ENCODE measurements around the gene PHIP. TPM values are rescaled to one million over a fixed set of nuclear protein-coding genes. Genes with fewer than 3 reads are reported as not detected.

PHIP gene
- total and polyA plus RNA-seq, 2 experiments from 2014 or later = 48.0 to 65.4 TPM

GRCh38 chr6:79009819-79010218, 68.2 kb downstream of the PHIP start (continued):
- TF ChIP-seq ETS1 (IDR thresholded peaks at IDR 0.05) = no peak
- TF ChIP-seq ZNF331 (CRISPR knock-in tag; IDR thresholded peaks at IDR 0.05; ENCODE audit: low read depth) = no peak
- no peak for TF ChIP-seq NANOG (IDR thresholded peaks at IDR 0.05; ENCODE audit: borderline replicate concordance)
- TF ChIP-seq JUNB (IDR thresholded peaks at IDR 0.05; ENCODE audit: unreplicated experiment) = no peak

- Mint-ChIP-seq H3K27ac (no peak overlapping the region), H3K9me3 (no peaks in the 10 kb centered on the region), H3K4me3 (no peak overlapping the region), H3K27me3 (ENCODE audit: insufficient read depth, low read depth, poor library complexity) (peaks cover 1% of the 10 kb centered on the region), H3K36me3 (ENCODE audit: low read depth) (peaks cover 46% of the 10 kb centered on the region), H3K4me1 (no peaks in the 10 kb centered on the region)
- TF ChIP-seq REST (IDR thresholded peaks at IDR 0.05; ENCODE audit: unreplicated experiment) (no peak), CREB1 (CRISPR knock-in tag; IDR thresholded peaks at IDR 0.05; ENCODE audit: low read depth) (no peak), EZH2phosphoT487 (IDR thresholded peaks at IDR 0.05; ENCODE audit: unreplicated experiment) (no peak), CTCF (conservative IDR thresholded peaks at IDR 0.05; ENCODE audit: low read depth in 2 of 2) (no peak), ZNF114 (CRISPR knock-in tag; IDR thresholded peaks at IDR 0.05) (no peak), EZH2 (IDR thresholded peaks at IDR 0.05; ENCODE audit: low read depth, unreplicated experiment) (no peak), ZNF331 (CRISPR knock-in tag; IDR thresholded peaks at IDR 0.05; ENCODE audit: low read depth) (no peak), ETS1 (IDR thresholded peaks at IDR 0.05) (no peak), ZNF462 (CRISPR knock-in tag; IDR thresholded peaks at IDR 0.05) (no peak), NANOG (IDR thresholded peaks at IDR 0.05; ENCODE audit: borderline replicate concordance) (no peak)
- Histone ChIP-seq H4K20me1 (replicated peaks; ENCODE audit: insufficient read depth) (no peaks in the 10 kb centered on the region; the same call in 1 of the 2 replicates), H2AFZ (no peak overlapping the region), H3K27ac (ENCODE audit: low read depth) (no peak overlapping the region), H3K4me1 (ENCODE audit: insufficient read depth) (no peaks in the 10 kb centered on the region), H3K9me2 (ENCODE audit: insufficient read depth) (no peaks in the 10 kb centered on the region), H3K4me2 (no peak overlapping the region), H3F3A (replicated peaks; ENCODE audit: low read depth) (no peaks in the 10 kb centered on the region), H3K36me3 (ENCODE audit: insufficient read depth) (peaks cover 30% of the 10 kb centered on the region), H3K79me2 (replicated peaks; ENCODE audit: insufficient read depth) (no peaks in the 10 kb centered on the region), H3K4me3 (no peak overlapping the region), H3K27me3 (ENCODE audit: insufficient read depth) (no peaks in the 10 kb centered on the region)
- ATAC-seq (no peak), DNase-seq (ENCODE audit: low spot score) (no peak)
Observed at GRCh38 chr6:79005497-79005896, 72.6 kb downstream of the PHIP start.
